ENCODE results near the gene SLC11A2.

Gene SLC11A2

DNA sequence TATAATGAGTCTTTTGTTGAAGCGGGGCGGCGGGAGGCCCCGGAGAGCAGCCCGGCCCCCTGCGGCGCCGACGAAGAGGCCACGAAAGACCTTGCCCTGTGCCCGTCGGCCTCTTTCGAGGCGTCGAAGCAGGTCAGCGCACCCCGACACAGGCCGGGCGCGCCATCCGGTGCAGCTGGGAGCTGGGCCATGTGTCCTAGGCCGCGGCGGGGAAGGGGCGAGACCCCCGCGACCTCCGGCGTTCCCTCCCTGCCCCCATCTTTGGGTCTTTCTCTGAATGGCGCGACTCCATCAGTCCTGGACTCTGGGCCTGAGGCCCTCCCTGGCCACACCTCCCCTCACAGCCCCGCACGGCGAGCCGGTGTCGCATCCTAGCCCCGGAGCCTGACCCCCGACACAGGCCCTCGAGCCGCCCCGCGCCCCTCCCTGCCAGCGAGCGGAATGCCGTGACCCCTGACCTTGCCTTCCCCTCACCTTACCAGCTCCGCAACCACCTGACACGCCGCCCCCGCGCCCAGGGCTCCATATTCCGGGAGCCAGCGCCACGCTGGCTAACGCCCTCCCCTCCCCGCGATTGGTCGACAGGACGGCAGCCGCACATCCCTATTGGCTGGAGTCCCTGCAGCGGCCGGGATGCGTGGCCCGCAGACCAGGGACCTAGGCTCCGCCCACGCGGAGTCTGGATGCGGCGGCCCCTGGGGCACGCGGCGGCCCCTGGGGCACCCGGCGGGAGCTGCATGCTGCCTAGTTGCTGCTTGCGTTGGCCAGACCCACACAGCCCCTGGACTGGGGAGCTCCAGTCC lies at the start of gene SLC11A2:
TSS of gene SLC11A2 (minus strand) at position 549 of the 803 bp plus-strand sequence. CDS start 15,656 bp downstream, outside the sequence.
- DNase-seq: peak; percentile 93

DNA sequence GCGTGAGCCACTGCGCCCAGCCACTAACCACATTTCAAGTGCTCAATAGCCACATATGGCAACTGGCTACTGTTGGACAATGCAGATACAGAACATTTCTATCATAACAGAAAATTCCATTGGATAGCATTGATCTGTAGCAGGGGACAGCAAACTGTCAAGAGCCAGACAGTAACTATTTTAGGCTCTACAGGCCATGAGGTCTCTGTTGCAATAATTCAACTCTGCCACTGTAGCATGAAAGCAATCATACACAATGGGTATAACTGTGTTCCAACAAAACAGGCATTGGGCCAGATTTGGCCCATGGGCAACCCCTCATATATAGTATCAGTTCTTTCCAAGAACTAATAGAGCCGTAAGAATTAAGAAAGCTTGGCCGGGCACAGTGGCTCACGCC lies 49.2 kb upstream of the SLC11A2 start:
- no peak for DNase-seq

DNA sequence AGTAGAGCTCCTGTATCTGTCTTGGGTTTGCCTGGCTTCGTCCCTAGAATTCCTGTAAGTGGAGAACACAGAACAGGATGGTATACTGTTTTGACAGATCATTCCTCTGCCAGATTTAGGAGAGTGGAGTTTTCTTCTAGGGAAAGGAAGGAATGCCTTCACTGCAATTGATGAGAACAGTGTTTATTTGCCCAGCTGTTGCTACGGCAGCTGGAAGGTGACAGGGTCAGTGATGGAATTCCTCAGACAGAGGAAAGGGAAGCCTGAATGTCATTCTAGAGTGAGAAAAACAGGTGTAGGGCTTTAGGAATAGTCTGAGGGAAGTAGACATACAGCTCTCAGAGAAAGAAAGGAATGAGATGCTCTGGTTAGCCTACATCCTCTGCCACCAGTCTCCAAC lies 45.5 kb upstream of the SLC11A2 start:
- no peak for DNase-seq

DNA sequence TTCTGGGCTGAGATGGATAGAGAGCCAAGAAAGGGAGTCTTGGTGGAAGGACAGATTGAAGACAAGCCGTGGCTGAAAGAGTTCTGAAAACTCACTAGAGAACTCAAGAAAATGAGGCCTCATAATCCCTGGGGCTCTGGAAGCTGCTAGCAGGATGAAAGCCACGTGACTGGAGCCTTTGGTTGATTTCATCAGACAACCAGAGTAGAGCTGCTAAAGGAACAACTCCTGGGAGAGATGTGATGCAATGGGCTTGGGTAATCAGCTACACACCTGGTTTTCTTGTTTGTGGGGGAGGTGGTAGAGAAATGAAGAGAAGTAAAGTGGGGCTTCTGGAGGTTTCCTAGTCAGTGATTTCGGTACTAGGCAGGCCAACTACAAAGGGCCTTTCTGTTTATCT lies 43.8 kb upstream of the SLC11A2 start:
- DNase-seq: no peak

DNA sequence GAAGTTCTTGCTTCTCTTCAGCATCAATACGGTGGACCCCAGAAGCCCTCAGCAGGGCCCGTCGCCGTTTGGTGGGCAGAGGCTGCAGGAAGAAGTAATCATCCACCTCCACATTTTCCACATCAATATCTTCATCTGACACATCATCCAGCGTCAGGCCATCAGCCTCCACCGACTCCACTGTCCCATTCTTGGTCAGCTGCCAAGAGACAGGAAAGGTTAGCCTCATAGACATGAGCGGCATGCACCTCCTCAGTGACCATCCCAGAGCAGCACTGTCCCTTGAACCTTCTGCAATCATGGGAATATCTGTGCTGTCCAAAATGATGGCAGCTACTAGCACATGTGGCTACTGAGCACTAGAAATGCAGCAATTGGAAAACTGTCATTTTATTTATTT lies 41.6 kb upstream of the SLC11A2 start:
- no peak for DNase-seq

DNA sequence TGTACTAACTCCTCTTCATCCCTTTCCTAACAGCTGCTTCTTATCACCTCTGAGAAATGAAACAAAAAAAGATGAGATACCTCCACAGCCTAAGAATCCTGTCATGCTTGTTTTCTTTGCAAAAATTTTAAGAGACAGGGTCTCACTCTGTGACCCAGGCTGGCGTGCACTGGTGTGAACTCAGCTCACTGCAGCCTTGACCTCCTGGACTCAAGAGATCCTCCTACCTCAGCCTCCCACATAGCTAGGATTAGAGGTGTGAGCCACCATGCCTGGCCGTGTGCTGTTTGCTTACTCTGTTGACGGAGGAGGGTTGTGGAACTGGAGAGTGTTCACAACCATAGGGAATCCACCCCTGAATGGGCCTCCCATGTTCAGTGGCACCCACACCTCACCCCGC lies 41.0 kb upstream of the SLC11A2 start:
- no peak for DNase-seq

DNA sequence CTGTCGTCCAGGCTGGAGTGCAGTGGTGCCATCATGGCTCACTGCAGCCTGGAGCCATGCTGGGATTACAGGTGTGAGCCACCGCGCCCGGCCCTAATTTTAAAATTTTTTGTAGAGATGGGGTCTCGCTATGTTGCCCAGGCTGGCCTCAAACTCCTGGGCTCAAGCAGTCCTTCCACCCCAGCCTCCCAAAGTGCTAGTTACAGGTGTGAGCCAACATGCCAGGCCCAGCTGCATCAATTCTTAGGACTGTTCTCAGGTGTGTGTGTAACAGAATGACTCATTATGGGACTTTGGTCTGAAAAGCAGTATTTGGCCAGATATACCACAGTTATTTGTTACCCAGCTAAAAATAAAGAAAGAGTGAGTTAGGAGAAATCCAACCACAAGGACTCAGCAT lies 39.3 kb upstream of the SLC11A2 start:
- DNase-seq: no peak

DNA sequence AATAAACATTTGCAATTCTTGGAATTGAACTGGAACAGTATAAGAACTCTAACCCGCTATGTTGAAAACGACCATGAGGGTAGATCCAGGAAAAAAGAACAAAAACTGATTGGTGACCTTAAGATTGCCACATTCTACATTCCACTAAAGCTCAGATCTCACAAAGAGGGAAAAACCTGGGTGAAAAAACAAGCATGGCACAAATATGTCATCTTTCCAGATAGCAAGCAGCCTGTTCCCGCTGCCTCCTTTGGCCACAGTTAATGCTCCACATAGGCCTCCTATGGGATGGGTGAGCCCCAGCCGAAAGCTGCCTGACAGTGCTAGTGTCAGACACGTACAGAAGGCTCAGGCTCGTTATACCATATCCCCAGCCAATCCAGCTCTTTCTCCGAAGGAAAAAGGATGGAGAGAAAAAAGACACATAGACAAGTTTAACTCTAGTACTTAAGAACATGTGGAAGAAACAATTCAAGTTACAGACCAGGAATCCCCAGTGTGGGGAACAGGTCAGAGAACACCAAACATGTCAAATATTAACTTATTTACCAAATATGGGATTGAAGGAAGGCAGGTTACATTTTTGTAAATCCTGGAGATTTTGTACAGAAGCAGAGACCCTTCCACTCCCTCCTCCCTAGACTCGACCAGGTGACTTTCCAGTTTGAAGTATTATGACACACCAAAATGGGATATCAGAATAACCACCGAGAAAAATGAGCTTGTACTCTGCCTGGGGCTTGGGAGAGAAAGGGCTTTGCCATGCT lies 36.6 kb upstream of the SLC11A2 start:
- no peak for DNase-seq

DNA sequence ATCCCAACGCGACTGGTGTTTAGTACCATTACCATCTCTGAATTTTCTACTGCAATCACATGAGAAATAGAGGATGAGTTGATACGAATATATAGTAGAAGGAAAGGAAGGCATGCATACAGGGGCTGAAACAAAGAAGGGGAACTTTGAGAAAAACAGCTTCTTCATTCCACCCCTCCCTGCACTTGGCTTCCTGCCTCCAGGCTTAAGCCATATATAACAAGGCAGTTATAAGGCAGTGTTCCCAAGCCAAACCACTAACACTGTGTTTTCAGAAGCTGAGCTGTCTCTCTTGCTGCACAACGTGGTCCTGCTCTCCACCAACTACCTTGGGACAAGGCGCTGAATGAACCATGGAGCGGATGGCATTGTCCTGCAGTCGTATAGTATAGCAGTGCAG lies 32.9 kb upstream of the SLC11A2 start:
- DNase-seq: no peak

DNA sequence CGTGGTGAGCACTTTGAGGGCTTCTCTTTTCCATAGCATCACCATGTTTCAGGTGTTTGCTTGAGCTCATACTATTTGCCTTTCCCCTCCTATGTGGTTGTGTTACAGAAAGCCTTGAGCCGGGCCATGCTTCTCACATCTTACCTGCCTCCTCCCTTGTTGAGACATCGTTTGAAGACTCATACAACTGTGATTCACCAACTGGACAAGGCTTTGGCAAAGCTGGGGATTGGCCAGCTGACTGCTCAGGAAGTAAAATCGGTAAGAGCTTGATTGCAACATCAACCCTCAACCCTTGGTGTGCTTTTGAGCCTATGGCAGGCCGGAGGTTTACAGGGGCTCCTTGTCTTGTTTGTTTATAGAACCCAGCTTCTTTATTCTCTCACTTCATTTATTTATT lies 30.1 kb upstream of the SLC11A2 start:
- no peak for DNase-seq

DNA sequence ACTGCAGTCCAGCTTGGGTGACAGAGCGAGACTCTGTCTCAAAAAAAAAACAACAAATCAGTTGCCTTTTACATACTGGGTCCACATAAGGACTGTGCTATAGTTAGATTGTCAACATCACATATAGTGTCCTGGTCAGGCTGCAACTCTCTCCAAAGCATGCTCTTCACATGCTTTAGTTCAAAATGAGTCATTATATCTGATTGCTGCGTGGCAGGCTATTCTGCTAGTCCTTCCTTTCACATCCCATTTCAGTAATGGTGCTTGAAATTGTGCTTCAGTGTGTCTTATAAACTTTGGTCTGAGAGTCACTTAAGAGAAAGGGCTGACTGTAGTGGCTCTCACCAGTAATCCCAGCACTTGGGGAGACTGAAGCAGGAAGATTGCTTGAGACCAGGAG lies 28.9 kb upstream of the SLC11A2 start:
- no peak for DNase-seq

DNA sequence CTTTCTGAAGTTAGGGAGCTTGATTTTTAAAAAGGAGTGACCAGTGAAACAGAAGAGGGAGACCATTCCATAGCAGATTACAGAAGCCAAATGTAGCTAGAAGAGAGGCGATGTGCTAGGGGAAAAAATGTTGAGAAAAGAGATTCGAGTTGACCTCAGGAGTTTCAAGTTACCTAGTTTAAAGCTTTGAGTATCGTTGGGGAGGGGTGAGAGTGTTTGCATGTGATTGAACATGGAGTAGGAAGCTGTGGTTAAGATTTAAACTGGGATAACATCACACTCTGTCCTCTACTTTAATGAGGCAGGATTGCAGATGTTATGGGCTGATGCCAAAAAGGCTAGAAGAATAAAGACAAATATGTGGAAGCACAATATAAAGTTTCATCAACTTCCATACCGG lies 25.6 kb upstream of the SLC11A2 start:
- no peak for DNase-seq

DNA sequence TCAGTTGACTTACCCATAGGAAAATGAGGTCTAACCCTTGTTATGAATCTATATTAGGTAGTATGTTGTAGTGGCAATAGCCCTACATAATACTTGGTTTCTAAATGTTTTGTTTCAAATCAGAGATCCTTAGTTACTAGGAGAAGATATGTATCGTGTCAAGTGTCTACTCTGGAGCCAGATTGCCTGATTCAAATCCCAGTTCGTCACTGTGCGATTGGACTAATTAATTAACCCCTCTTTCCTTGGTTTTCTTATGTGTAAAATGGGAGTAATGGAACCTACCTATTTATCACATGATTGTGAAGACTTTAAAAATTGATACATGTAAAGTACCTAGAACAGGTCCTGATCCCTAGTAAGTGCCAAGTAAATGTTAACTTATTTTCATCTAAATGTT lies 23.3 kb upstream of the SLC11A2 start:
- DNase-seq: no peak

DNA sequence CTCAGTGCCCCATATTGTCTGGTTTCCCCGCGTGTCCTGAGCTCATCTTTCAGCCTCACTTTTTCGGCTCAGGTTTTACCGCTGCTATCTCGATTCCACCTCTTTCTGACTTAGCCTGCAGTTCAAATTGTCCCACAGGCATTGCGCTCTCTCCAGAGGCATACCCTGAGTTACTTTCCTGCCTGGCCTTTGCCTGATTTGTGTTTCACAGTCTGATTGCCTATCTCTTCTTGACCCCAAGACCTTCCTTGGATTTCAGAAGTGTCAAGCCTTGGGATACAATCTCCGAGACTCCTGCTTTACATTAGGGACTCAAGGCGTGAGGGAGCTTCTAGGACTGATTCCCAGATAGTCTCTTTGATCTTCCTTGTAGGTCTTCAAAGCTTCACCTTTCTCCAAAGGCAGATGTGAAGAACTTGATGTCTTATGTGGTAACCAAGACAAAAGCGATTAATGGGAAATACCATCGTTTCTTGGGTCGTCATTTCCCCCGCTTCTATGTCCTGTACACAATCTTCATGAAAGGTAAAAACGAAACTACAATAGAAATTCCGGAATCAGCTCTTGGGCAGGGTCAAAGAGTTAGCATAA lies 22.6 kb upstream of the SLC11A2 start:
- DNase-seq: peak; percentile 60

DNA sequence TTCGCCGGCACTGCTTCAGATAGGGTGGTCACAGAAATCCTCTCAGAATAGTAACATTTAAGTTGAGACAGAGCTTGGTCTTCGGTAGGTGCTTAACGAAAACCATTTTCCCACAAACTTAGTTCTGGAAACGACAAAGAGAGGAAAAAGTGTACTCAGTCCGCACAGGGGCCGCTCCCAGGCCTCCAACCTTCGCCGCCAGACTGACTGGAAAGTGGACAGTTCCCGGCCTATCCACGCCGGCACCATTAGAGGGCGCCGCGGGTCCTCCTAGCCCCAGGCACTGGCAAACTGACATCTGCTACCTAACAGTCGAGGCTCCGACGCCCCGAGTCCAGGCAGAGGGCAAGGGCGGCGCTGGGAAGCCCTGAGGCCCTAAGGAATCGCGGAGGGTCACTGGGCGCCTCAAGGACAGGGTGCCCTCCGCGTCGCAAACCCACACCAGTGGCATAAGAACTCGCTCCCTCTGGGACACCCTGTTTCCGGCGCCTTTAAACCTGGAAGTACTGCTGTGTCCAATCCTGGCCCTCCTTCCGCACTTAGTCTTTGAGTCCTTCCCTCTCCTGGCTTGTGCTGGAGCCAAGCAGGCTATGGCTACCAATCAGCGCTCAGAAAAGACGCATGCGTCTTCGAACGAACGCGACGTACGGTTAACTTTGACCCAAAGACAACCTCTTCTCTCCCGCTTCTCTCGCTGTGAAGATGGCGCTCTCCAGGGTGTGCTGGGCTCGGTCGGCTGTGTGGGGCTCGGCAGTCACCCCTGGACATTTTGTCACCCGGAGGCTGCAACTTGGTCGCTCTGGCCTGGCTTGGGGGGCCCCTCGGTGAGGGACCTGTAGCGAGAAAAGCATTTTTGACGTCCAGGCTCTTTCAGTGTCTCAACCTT lies 21.7 kb upstream of the SLC11A2 start, which contains the start of gene LETMD1:
TSS of gene LETMD1 (plus strand) at position 673 of the 886 bp plus-strand sequence. CDS start at position 703, 30 bp downstream.
- peak; percentile 96 for DNase-seq

DNA sequence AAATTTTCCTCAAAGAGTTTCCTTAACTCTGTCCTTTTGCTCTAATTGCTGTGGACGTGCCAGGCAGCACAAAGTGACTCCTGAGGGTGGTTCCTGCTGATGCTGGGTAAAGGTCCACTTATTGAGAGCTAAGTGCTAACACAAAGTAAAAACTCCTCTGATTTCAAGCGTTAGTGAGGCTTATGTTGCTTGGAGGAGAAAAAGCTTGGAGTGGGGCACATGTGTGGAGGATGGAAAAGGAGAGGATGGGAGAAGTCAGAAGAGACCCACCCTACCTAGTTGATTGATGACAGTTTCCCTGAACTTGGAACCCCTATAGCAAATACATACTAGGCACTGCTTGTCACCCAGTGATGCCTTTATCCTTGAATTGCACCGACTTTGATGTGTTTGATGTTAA lies 10.1 kb upstream of the SLC11A2 start:
- no peak for DNase-seq

DNA sequence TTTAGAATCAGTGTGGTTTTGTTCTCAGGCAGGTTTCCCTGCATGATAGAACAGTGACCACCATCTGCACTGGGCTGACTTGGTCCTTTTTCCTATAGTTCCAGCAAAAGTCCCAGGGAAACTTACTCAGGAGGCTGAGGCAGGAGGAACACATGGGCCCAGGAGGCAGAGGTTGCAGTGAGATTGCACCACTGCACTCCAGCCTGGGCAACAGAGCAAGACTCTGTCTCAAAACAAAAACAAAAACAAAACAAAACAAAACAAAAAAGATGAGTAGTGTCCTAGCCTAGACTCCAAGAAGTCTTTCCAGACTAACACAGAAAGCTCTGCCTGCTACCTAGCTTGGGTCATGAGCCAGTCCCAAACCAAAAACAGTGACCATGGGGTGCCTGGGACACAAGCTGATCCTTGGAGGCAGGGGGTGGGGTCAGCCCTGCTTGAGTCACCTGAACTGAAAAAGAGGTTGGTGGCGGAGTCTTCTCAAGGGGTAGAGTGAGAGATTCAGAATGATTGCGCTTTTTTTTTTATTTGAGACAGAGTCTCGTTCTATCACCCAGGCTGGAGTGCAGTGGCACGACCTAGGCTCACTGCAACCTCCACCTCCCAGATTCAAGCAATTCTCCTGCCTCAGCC lies 7.4 kb upstream of the SLC11A2 start:
- DNase-seq: no peak

DNA sequence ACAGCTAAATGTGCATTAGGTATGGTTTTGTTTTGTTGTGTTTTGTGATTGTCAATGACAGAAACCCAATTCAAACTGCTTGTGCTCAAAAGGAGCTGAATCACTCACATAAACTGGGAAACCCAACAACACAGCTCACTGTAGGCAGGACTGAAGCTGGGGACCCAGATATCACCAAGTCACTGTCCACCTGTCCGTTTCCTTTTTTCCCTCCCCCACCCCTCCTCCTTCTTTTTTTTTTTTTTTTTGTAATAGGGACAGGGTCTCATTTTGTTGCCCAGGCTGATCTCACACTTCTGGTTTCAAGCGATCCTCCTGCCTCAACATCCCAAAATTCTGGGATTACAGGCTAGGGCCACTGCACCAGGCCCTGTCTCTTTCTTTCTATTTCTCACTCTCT lies 6.9 kb upstream of the SLC11A2 start:
- no peak for DNase-seq

DNA sequence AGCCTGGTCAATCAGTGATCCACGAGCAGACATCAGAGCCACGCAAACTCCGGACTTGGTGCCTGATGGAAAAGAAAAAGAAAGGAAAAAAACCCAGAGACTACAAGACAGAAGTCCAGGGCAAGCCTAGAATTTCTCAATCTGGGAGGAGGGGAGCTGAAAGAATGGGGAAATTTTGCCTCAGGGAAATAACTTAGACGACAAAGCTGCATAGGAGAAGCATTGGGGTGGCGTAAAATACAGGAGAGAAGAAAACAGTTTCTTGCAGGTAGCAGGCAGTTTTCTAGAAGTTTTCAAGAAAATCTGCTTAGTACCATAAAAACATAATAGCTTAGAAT lies 2.6 kb upstream of the SLC11A2 start:
- no peak for DNase-seq

DNA sequence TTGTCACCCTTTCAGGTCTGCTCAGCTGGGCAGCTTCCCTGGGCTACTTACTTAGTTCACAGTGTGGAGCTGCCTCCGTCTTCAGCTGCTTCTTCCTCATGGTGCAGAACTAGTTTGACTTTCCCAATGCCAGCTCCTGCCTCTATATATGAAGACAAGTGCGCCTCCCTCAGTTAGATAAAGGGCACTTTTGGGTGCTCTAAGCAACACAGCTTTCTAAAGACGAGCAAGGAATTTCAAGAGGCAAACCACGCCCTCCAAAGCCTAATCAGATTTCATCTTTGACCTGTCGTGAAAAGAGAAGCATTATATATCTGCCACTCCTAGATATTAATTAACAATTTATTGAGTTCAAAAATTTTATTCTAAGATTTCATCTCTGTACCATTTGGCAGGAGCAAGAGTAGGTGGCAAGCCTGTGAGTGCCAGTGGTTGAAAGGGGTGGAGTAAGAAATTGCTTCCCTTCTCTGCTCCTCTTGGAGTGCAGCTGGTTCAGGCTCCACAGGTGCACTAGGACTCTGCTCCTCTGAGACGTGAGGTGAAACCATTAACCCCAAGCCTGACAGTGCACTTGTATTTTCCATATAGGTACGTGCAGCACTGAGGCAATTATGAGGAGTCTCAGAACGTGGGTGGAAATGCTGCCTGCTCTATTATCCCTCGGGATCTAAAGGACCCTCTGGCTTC lies 2.1 kb upstream of the SLC11A2 start:
- peak; percentile 40 for DNase-seq

DNA sequence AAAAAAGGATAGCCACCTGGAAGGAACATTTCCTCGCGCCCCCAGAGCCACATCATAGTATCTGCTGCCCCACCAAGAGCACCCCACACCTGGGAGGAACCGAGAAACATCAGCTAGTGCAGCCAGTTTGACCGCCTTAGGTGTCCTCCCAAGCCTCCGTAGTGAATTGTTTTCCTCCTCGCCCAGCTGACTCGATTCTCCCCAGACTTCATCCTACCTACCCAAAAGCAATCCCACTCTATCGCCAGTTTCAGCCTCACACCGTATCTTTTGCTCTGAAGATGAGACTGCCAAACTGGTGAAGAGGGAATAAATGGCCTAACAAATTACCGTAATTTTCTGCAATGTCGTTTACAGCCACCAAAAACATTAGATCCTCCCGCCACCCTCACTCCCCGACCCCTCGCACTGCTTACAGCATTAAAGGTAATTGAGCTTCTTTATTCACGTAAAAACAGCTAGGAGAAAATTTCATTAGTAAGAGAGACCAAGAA lies 1.2 kb upstream of the SLC11A2 start:
- no peak for DNase-seq

All from CD4-positive, alpha-beta T cell treated with Interleukin-21 for 1 hour (primary cell).